ENCODE results near the gene PSMA2.

GRCh38 chr7:42952328-42952727 lies 20.4 kb upstream of the PSMA2 start:
- TF ChIP-seq CTCF (IDR thresholded peaks at IDR 0.05; ENCODE audit: low read depth, low read length, missing input control) (no peak), YY1 (IDR thresholded peaks at IDR 0.05) (no peak), JUND (IDR thresholded peaks at IDR 0.05) (no peak), GABPA (IDR thresholded peaks at IDR 0.05 in 1 of 2, conservative IDR thresholded peaks at IDR 0.05 in 1 of 2) (no peak), RAD21 (IDR thresholded peaks at IDR 0.05) (no peak)
